DMS153 (cell line): ENCODE results near the gene PHF20.
"Not testable (repeated sequence)": the region's sequence is repeated elsewhere in the genome, so short reads cannot be mapped to it uniquely, and the experiment has no call there.

Experiments used
- DNase-seq: peaks from one replicate; lab custom pipeline; 2025; lab: John Stamatoyannopoulos, UW

The PHF20 gene

DNA sequence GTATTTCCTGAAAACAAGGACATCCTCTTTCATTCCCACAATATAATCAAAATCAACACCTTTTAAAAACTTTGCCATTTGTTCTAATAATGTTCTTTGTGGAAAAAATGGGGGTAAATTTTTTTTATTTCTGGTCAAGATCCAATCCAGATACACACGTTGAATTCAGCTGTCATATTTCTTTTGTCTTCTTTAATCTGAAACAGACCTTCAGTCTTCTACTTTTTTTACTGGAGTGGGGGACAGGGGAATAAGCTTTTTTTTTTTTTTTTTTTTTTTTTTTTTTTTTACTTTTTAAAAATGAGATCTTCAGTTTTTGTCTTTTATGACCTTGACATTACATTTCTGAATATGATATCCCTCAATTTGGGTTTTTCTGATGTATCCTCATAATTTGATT lies 113.4 kb downstream of the PHF20 start:
- no peak for DNase-seq

DNA sequence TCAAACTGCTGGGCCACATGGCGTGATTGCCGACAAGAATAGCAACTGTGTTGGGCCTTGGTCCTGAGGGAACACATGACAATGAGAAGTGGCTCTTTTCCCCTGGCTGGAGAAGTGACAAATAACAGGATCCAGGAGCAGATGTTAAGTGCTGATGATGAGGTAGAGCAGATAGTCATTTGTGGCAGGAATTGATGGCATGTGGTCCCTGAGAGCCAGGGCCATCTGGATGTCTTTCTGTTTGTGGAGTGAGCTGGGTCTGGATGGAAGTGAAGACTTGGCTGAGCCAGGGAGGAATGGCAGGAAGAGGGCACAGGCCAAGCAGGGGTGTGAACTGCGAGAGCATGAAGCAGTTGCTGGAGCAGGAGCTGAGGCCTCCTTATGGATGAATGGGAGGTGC lies 114.7 kb downstream of the PHF20 start:
- DNase-seq = no peak

DNA sequence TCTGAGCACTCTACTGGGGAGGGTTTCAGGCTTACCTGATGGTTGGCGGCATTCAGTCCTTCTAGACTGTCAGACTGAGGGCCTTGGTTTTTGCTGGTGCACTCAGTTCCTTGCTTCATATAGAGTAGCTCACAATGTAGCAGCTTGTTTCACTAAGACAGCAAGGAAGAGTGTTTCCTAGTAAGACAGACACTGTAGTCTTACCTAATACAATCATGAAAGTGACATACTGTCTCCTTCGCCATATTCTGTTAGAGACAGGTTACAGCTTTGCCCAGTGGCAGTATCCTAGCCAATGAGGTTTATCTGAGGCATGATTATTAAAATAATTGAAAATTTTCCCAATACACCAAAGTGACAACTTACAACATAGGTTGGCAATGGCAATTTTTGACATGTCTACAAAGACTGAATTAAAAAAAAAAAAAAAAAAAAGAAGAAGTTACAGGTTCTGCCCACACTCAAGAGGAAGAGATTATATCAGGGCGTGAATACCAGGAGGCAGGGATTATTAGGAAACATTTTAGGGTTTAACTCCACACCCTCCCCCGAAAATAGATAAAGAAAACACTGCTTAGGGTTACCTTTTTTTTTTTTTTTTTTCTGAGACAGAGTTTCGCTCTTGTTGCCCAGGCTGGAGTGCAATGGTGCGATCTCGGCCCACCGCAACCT lies 115.7 kb downstream of the PHF20 start:
- no peak for DNase-seq

DNA sequence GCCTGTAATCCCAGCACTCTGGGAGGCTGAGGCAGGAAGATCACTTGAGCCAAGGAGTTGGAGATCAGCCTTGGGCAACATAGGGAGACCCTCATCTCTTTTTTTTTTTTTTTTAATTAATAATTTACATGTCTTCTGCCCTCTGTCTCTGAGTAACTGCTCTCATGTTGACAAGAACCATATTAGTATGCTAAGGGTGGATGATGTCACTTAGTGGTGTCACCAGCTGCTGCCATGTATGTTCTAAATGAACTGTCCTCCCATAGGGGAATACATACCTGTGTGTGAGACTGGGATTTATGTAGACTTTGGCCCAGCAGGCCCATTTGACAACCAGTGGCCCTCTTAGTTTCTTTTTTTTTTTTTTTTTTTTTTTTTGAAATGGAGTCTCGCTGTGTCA lies 116.8 kb downstream of the PHF20 start:
- DNase-seq = no peak

DNA sequence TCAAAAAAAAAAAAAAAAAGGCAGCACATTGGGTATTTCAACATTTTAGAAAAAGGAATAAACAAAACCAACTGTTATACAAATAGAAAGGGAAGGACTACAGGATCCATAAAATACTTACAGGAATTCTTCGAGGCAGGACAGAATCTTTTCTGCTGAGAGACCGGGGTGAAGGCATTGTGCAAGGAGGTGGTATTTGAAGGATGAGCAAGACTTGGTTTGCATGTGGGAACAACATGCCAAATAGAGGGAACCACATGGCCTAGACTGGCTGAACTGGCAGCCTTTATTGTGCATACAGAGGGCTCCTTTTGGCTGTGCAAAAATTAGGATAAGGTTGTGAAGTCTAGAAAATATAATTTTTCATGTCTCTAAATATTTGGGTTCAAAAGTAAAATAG lies 119.6 kb downstream of the PHF20 start:
- no peak for DNase-seq

DNA sequence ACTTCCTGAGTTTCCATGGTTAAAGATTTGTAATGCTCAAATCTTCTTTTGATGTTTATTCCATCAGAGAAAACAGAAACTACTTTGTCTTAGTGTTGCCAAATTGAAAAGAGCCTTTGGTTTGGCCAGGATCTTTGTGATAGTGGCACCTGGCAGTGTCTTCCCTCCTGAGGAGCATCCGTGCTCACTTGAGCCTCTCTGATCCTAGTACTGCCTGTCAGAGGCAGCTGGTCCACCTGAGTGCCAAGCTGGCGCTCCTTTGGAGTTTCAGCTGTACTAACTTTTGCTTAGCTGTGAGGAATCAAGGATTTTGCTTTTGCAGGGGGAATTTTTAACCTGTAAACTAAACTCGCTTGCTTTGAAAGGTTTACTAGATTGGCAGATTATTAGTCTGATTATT lies 121.1 kb downstream of the PHF20 start:
- no peak for DNase-seq

DNA sequence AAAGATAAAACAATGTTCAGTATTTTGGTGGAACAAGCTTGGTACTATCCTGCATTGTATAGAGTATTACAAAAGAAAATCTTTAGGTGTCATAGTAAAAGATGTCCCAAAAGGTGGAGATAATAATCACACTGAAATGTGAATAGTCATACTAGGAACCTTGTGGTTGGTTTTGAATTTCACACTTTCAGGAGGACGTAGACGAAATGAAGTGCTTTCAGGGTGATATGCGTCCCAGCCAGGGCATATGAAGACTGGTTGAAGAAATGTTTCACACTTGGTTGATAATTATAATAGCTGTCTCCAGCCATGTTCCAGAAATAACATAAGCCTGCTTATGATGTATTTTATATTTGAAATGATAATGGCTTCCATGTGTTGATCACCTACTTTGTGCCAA lies 122.1 kb downstream of the PHF20 start:
- DNase-seq = no peak

DNA sequence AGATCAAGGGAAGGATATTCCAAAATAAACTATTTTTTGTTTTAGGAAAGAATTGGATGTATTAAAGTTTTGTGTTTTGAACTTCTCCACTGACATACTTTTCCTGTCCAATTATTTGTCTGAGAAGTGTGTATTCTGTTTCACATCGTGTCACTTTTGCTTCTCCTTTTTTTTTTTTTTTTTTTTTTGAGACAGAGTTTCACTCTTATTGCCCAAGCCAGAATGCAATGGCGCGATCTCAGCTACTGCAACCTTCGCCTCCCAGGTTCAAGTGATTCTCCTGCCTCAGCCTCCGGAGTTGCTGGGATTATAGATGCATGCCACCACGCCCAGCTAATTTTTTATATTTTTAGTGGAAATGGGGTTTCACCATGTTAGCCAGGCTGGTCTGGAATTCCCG lies 123.7 kb downstream of the PHF20 start:
- not testable (repeated sequence) for DNase-seq

DNA sequence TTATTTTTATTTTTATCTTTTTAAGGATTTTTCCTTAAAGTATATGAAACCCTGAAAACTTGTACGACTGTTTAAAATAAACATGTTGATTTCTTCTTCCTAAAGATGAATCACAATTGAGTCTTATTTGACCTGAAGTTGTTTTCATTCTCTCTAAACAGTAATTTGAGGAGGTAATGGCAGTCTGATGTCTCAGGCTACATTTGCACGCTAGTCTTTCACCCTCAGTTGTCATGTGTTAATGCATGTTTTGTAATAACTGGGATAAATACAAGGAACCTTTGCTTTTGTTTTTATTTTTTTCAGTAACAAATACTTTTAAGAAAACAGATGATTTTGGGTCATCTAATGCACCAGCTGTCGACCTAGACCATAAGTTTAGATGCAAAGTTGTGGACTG lies 127.2 kb downstream of the PHF20 start:
- no peak for DNase-seq

DNA sequence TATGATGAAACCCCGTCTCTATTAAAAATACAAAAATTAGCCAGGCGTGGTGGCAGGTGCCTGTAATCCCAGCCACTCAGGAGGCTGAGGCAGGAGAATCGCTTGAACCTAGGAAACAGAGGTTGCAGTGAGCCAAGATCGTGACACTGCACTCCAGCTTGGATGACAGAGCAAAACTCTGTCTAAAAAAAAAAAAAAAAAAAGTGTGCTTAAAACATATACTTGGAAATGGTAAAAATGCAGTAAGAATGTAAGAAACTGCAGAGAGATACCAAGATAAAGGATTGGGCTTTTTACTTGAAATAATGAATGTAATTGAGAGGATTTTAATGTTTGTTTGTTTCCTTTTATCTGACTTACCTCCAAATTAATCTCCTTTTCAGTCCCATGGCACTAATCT lies 129.4 kb downstream of the PHF20 start:
- DNase-seq = not testable (repeated sequence)

DNA sequence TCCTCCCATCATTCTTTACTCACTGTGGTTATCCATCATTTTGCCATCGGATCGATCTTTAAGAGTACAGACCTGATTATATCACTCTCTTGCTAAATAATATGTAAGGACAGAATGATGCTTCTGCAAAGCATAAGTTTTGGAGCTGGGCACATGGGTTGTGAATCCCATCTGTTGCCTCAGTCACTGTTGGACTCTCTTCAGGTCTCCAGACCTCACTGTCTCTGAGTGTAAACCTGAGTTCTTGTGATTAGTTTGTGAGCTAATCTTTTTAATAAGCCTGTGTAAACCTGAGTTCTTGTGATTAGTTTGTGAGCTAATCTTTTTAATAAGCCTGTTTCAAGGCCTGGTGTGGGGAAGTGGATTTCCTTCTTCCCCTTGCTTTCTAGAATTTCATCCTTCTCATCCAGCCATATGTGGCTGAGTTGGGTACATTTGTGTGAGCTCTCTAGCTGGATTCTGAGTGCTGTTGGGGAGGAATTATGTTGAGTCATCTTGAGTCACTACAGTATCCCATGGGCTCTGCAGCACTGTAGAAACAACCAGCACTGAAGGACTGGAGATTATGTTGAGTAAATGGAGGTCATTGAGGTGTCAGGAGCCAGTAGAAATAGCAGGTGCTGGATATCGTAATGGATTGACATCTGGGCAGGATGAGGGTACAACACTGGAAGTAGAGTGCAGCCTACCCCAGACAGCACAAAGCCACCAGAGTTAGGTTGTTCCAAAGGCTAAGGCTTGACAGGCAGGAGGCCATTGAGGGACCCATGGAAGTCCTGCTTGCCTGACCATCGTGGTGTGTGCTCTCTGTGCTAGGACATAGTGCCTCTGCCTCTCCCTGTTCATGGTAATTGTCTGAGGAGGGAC lies 130.1 kb downstream of the PHF20 start:
- DNase-seq = no peak

DNA sequence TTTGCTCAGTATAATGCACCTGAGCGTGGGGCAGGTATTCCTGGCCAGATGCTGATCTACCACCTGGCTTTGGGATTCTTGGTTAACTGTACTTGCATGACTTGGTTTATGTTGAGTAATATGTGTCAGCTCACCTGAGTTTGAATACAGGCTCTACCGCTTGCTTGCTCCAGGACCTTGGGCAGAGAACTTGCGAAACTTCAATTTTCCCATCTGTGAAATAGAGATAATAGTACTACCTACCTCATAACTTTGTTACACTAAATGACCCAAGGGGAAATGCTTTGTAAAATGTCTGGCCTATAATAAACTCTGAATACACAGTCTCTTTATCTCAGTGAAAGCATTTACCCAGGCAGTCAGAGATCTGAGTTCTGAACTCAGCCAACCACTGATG lies 130.7 kb downstream of the PHF20 start:
- no peak for DNase-seq

DNA sequence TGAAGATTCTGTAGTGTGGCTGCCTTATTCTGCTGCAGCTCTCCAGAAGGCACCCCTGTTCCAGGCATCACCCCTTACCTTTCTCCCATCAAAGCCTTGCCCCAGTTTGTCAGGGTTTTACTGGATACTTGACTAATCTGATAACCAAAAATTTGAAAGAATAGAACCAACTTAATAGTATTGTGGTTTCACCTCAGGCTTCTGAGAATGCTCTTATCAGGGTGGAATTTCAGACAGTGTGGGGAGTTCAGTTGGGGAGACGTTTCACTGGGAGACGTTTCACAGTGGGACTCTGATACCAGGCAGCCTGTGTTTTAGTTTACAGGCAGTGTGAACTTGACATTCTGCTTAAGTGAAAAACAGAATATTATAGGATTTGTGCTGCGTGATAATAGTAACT lies 132.0 kb downstream of the PHF20 start:
- no peak for DNase-seq

DNA sequence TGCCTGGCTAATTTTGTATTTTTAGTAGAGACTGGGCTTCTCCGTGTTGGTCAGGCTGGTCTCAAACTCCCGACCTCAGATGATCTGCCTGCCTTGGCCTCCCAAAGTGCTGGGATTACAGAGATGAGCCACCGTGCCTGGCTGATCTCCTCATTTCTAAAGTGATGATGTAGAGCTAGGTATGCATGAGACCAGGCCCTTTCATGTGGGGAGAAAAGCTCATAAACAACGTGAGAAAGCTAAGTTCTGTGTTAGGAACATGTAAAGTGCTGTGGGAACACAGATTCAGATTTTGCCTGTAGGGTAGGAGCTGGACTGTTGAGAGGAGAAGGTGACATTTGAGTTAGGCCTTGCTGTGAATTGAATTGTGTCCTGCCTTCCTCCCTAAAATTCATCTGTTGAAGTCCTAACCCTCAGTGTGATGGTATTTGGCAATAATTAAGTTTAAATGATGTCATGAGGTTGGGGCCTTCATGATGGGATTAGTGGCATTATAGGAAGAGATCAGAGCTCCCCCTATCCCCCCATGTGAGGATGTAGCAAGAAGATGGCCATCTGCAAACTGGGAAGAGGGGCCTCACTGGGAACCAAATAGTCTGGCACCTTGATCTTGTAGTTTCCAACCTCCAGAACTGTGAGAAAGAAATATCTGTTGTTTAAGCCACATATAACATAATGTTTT lies 133.3 kb downstream of the PHF20 start:
- no peak for DNase-seq

DNA sequence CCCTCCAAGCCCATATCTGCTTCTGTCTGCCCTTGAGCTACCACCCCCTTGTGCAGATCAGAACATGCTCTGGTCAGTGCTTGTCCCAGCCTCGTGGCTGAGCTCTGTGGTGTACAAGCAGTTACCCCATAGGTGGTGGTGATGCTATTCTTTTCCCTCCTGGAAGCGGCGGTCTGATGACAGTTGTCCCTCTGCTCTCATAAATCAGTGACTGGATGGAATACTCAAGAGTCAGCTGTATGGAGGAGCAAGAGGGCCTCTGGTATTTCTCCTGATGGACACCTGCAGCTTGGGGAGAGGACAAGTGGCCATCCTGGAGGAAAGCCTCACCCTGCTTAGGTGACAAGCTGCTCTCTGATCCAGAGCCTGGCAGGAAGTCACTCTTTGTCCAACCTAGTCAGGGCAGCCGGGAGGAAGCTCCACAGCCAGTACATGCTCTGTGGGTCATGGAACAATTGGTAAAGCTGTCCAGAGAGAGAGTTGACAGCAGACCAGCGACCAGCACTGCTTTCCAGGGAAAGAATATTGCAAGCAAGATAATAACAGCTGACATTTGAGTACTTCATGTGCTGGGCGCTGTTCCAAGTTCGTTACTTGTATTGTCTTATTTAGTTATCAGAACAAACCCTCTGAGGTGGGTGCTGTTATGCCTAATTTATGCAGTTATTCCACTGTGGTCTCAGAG lies 135.3 kb downstream of the PHF20 start:
- DNase-seq = no peak

DNA sequence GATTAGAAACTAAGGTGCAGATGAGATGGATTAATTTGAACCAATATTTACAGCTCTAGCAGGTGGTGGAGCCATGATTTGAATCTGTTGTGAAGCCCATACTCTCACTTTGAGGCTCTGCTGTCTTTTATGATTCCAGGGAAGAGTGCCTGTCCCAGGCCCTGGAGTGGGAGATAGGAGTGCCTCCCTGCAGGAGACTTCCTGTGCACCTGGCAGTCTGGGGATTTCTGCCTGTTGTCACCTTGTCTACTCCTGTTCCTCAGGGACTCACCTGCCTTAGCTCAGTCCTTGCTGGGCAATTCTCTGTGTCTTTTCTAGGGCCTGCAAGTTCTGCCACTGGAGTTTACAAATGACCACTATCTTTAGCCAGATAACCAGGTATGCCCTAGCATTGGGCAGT lies 136.2 kb downstream of the PHF20 start:
- no peak for DNase-seq

DNA sequence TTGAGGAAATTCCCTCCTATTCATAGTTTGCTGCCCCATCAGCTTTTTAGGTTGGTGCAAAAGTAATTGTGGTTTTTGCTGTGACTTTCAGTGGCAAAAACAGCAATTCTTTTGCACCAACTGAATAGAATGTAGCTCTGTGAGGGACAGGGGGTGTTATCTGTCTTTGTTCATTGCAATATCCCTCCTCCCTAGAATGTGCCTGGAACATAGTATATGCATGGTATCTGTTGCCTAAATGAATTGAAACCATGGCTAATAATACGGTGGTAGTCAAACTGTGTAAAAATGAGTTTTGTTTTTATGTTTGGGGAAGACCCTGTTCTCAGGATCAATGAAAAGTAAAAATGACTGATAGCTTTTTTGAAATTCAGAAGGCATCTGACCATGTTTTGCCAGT lies 137.4 kb downstream of the PHF20 start:
- no peak for DNase-seq

DNA sequence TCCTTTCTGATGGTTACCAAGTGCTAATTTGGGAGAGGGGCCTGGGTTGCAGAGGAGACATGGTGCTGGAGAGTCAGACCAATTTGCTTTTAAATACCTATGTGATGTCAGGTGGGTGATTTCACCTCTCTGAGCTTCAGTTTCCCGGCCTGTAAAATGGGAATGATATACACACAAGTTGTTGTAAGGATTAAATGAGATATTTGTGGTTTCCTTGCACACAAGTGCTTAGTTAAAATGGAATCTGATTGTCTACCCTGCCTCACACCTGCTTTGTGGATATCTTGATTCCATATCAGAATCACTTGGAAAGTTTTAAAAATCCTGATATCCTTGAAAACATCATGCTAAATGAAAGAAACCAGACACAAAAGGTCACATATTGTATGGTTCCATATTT lies 138.0 kb downstream of the PHF20 start:
- DNase-seq = no peak

DNA sequence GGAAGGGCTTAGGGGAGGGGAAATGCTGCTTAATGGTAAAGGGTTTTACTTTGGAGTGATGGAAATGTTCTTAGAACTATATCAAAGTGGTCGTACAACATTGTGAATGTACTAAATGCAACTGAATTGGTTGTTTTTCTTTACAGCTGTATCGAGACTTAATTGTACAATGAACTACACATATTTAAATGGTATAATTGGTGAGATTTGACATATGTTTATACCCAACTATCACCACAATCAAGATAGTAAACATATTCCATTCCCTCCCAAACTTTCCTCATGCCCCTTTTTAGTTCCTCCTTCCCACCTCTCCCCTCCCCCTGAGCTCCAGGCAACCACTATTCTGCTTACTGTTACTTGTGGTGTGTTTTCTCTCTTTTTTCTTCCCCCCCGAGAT lies 138.4 kb downstream of the PHF20 start:
- DNase-seq = no peak

DNA sequence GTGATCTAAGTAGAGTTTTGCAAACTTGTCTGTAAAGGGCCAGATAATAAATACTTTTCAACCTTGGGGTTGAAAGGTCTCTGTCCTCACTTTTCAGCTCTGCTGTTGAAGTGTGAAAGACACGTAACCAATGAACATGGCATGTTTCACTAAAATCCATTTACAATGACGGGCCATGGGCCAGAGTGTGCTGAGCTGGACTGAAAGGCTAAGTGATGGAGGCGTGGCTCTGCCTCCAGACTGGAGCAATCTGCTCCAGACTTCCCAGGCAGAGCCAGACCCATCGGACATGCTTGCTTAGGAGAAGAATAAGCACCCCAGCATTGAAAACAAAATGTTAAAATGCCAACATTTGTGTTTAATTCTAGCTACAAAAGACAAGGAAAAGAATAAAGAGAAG lies 141.1 kb downstream of the PHF20 start:
- no peak for DNase-seq

DNA sequence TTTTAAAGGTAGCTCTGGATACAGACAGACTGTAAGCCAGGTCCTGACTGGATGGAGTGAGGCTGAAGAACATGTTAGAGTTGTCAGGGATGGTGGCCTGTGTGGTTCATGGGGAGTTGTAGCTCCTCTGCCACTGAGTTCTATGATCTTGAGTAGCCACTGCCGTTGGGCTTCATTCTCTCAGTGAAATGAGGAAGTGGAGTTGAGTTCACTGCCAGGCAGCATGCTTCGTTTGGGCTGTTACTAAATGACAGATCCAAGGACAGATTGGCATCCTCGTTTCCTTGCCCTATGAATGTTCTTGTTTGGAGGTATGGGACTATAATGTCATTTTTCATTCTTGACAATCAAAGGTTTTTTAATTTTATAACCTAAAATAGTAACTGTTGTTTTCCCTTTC lies 145.3 kb downstream of the PHF20 start:
- DNase-seq = no peak

DNA sequence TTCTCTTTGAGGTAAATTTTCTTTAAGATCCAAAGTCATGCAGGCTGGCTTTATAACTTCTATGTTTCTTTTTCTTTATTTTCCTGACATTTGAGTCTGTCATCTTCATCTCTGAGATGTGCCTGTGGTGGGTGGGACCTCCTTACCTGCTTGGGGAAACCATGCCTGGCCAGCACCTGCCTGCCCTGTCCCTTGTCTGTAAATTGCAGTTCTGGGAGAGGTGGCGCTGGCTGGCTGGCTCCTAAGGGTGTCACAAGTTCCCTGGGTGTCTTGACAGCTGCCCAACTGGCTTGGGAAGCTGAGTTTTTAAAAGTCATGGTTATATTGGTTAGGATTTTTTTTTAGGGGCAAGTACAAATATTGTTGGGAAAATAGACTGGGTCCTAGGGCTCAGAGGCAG lies 146.2 kb downstream of the PHF20 start:
- DNase-seq = no peak

DNA sequence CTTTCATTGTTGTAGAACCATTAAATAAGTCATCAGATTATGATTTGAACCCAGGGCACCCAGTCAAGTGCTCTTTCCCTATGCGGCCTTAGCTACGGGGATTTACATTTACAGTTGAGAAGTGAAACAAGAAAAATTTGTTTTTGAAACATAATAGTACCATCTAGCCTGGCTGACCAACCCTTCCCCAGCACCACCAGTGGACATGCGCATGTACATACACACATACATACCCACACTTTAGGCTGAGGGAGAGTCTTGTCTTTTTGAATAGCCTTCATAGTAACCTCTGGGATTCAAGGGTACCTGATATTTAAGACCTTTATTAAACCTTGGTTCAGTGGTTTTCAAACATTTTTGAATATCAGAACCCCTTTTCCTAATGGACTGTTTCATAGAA lies 148.7 kb downstream of the PHF20 start:
- DNase-seq = no peak
